Fibroblast of pulmonary artery (primary cell): ENCODE results near the gene PSMF1.

Experiments used
- DNase-seq: peaks from one replicate; pipeline ENCODE4 v3.0.0-alpha.2; 2010; ENCODE audit warnings: low read depth
- H3K4me3 ChIP-seq: replicated peaks from 2 replicates; pipeline ENCODE4 v1.5.1; 2011; ENCODE audit warnings: low read depth, mild to moderate bottlenecking, control low read depth, low read length, moderate library complexity
- CTCF ChIP-seq: IDR thresholded peaks from 2 replicates; pipeline ENCODE4 v1.5.1; 2011; ENCODE audit warnings: mild to moderate bottlenecking, control low read depth, low read length, inconsistent platforms; ENCODE audit errors: missing control alignments

The PSMF1 gene

GRCh38 chr20:1189827-1190226, 71.4 kb downstream of the PSMF1 start:
- H3K4me3 ChIP-seq: no peak overlapping the region
- no peak for DNase-seq
- no peak for TF ChIP-seq CTCF

DNA sequence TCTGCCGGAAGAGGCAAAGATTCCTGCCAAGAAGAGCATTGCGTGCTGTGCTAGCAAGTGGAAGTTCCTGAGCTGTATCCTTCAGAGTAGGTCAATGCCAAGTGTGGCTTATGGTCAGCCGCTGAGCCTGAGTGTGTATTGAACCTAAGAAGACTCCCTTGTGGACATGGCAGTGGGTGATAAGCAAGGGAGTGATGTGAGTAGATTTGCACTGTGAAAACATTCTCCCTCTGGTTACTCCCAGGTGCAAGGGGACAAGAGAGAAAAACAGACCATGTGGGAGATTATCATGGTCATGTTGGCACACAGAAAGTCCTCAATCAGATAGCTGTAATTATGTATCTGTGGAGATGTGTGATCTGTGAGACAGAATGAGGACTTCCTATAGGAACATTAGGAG, 72.4 kb downstream of the PSMF1 start:
- DNase-seq: no peak
- TF ChIP-seq CTCF: no peak
- no peak overlapping the region for H3K4me3 ChIP-seq

- no peak for TF ChIP-seq CTCF
- DNase-seq: no peak
- no peak overlapping the region for H3K4me3 ChIP-seq
Observed at GRCh38 chr20:1191299-1191698, 72.9 kb downstream of the PSMF1 start.

DNA sequence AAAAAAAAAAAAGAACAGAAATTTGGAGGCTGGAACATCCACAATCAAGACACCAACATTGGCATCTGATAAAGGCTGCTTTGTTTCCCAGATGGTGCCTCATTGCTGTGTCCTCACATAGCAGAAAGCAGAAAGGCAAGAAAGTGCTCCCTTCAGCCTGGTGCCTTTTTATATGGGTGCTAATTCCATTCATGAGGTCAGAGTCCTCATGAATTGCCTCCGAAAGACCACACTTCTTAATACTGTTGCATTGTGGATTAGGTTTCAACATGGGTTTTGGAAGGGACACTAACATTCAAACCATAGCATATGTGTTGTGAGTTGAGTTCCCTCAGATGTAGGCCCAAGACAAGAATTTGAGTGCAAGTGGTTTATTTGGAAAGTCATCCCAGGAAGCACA, 76.8 kb downstream of the PSMF1 start:
- no peak overlapping the region for H3K4me3 ChIP-seq
- DNase-seq: no peak
- no peak for TF ChIP-seq CTCF

- TF ChIP-seq CTCF: no peak
- DNase-seq: no peak
- no peak overlapping the region for H3K4me3 ChIP-seq
Observed at GRCh38 chr20:1196634-1197033, 78.2 kb downstream of the PSMF1 start.

DNA sequence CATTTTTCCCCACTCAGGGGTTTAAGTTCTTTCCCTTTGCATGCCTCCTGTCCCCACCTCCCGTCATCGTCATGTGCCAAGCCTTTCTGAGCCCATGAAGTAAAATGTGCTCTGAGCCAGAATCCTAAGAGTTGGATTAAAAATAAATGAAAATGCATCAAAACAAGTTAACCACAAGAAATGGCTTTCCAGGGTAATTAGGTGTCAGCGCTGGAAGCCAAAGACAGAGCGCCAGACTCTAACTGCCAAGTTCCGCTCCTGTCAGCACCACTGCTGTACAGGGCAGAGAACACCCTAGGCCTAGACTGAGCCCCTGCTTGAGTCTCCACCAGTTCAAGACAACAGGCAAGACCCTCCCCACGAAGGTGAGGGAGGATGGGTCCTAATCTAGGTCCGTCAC, 79.4 kb downstream of the PSMF1 start:
- TF ChIP-seq CTCF: no peak
- no peak overlapping the region for H3K4me3 ChIP-seq
- DNase-seq: no peak

GRCh38 chr20:1198751-1199150, 80.3 kb downstream of the PSMF1 start:
- no peak for TF ChIP-seq CTCF
- DNase-seq: no peak
- H3K4me3 ChIP-seq: no peak overlapping the region
